OCI-LY3 (cell line): ENCODE measurements around the gene CISTR.

Experiments used
- H2AFZ ChIP-seq: fragments of 200-600, 300-600 bp; shearing (Covaris generic); 2 replicates; pipeline ENCODE4 v1.6.0; 2014; ENCODE audit warnings: antibody characterized with exemption, low read depth, low read length
- H3K27ac ChIP-seq: fragments of 200-600, 300-600 bp; sonication (generic); 2 replicates; pipeline ENCODE4 v1.5.1; 2014; ENCODE audit warnings: mild to moderate bottlenecking, low read length, moderate library complexity, mixed read lengths
- H3K27me3 ChIP-seq: fragments of 200-600, 300-600 bp; sonication (generic); 2 replicates; pipeline ENCODE4 v1.6.1; 2014; ENCODE audit warnings: low read depth, low read length, mixed read lengths
- H3K36me3 ChIP-seq: fragments of 200-600, 300-600 bp; sonication (generic); replicated peaks from 2 replicates; pipeline ENCODE3; 2014; ENCODE audit warnings: low read depth, low read length, mixed read lengths
- H3K4me1 ChIP-seq: fragments of 300-600, 200-600 bp; sonication (generic); 2 replicates; pipeline ENCODE4 v1.6.1; 2014; ENCODE audit warnings: low read length, mixed read lengths
- H3K4me2 ChIP-seq: fragments of 200-600, 300-600 bp; sonication (generic); 2 replicates; pipeline ENCODE4 v1.6.1; 2014; ENCODE audit warnings: low read length, mixed read lengths
- H3K4me3 ChIP-seq: fragments of 300-600, 200-600 bp; sonication (generic); 2 replicates; pipeline ENCODE4 v1.5.1; 2014; ENCODE audit warnings: antibody characterized with exemption, mild to moderate bottlenecking, low read length, moderate library complexity
- H3K79me2 ChIP-seq: fragments of 300-600, 200-600 bp; shearing (Covaris generic); 2 replicates; pipeline ENCODE4 v1.6.1; 2014; ENCODE audit warnings: mild to moderate bottlenecking, low read length, mixed read lengths
- H3K9ac ChIP-seq: fragments of 300-600, 200-600 bp; shearing (Covaris generic); 2 replicates; pipeline ENCODE4 v1.6.0; 2014; ENCODE audit warnings: mild to moderate bottlenecking, low read length, moderate library complexity
- H3K9me3 ChIP-seq: fragments of 200-600, 300-600 bp; shearing (Covaris generic); 2 replicates; pipeline ENCODE4 v1.6.1; 2014; ENCODE audit warnings: low read length, mixed read lengths; ENCODE audit not compliant: insufficient read depth
- H4K20me1 ChIP-seq: fragments of 200-600, 300-600 bp; sonication (generic); 2 replicates; pipeline ENCODE4 v1.6.1; 2016; ENCODE audit warnings: low read length, mixed read lengths; ENCODE audit not compliant: insufficient read depth
- EZH2phosphoT487 ChIP-seq: fragments of 200-600 bp; shearing (Covaris generic); IDR thresholded peaks from 2 replicates; pipeline ENCODE4 v1.6.1; 2018; ENCODE audit warnings: antibody characterized with exemption, mixed run types, low read depth
- TF ChIP-seq, protein P1 (sequence below): fragments of 200-600, 300-600 bp; sonication (generic); IDR thresholded peaks from 2 replicates; pipeline ENCODE4 v1.5.1; 2014; ENCODE audit warnings: antibody characterized with exemption, low read length, low read depth

The CISTR gene

DNA sequence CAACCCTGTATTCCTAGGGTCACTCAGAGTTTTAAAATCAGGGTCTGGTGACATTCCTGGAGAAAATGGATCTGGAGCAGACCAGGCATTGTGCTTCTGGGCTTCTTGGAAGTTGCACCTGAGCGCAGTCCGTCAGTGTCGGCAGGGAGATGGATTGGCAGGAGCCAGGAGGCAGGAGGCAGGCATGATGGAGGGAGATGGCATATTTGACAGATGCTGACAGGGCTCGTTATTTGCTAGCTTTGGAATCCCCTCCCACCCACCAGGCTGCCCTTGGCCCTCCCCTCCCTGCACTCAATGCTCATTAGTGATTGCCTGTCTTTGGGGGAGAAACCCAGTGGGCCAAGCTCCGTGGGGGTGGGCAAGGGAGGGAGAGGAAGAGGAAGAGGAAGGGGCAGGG, 4.7 kb downstream of the CISTR start:
- Histone ChIP-seq H3K9ac (peak overlapping the region; percentile 27; the same call in 1 of the 2 replicates), H4K20me1 (no peaks in the 10 kb centered on the region), H3K27ac (no peak overlapping the region), H3K4me2 (peak overlapping the region; percentile 59), H3K79me2 (no peaks in the 10 kb centered on the region), H3K36me3 (no peaks in the 10 kb centered on the region), H3K4me3 (peak overlapping the region; percentile 47), H3K4me1 (peaks cover 23% of the 10 kb centered on the region), H2AFZ (peak overlapping the region; percentile 75; the same call in 1 of the 2 replicates), H3K9me3 (no peaks in the 10 kb centered on the region), H3K27me3 (peaks cover 64% of the 10 kb centered on the region)
- TF ChIP-seq, protein P1, sequence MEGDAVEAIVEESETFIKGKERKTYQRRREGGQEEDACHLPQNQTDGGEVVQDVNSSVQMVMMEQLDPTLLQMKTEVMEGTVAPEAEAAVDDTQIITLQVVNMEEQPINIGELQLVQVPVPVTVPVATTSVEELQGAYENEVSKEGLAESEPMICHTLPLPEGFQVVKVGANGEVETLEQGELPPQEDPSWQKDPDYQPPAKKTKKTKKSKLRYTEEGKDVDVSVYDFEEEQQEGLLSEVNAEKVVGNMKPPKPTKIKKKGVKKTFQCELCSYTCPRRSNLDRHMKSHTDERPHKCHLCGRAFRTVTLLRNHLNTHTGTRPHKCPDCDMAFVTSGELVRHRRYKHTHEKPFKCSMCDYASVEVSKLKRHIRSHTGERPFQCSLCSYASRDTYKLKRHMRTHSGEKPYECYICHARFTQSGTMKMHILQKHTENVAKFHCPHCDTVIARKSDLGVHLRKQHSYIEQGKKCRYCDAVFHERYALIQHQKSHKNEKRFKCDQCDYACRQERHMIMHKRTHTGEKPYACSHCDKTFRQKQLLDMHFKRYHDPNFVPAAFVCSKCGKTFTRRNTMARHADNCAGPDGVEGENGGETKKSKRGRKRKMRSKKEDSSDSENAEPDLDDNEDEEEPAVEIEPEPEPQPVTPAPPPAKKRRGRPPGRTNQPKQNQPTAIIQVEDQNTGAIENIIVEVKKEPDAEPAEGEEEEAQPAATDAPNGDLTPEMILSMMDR: no peak
- TF ChIP-seq EZH2phosphoT487: no peak

DNA sequence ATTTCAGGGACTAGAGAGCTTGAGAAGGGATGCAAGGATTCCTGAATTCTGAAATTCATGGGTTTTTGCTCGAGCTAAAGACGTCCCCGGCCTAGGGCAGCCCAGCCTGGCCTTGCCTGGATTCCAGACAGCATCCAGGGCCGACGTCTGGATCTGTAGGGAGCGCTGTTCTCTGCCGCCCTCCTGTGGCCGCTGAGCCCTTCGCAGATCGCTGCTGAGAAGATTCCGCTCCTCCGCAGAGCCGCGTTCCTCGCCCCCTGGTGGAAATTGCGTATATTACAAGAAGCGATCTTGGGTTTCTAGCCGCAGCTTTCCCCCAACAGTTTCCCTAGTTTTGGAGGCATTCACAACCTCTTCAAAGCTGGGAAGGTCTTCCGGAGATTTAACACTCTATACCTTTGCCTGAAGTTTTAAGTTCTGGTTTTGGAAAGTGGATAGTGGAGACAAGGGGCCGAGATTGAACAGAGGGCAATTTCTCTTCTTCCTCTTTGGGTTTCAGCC, 5.1 kb downstream of the CISTR start:
- Histone ChIP-seq H3K27ac (no peak overlapping the region), H3K36me3 (no peaks in the 10 kb centered on the region), H2AFZ (peak overlapping the region; percentile 75), H3K9me3 (no peaks in the 10 kb centered on the region), H3K79me2 (no peaks in the 10 kb centered on the region), H3K27me3 (peaks cover 60% of the 10 kb centered on the region), H3K9ac (peak overlapping the region; percentile 27; the same call in 1 of the 2 replicates), H3K4me1 (peaks cover 19% of the 10 kb centered on the region), H4K20me1 (no peaks in the 10 kb centered on the region), H3K4me2 (peak overlapping the region; percentile 59), H3K4me3 (peak overlapping the region; percentile 47)
- TF ChIP-seq, protein P1: peak; percentile 99
- no peak for TF ChIP-seq EZH2phosphoT487

GRCh38 chr12:53744751-53745150, 7.0 kb downstream of the CISTR start:
- Histone ChIP-seq H3K27ac (no peak overlapping the region), H3K4me1 (peaks cover 8% of the 10 kb centered on the region), H4K20me1 (no peaks in the 10 kb centered on the region), H3K9me3 (no peaks in the 10 kb centered on the region), H3K4me3 (no peak overlapping the region), H3K4me2 (no peak overlapping the region), H2AFZ (no peak overlapping the region), H3K27me3 (peaks cover 49% of the 10 kb centered on the region), H3K79me2 (no peaks in the 10 kb centered on the region), H3K9ac (no peak overlapping the region), H3K36me3 (no peaks in the 10 kb centered on the region)
- TF ChIP-seq EZH2phosphoT487: no peak
- TF ChIP-seq, protein P1: no peak

DNA sequence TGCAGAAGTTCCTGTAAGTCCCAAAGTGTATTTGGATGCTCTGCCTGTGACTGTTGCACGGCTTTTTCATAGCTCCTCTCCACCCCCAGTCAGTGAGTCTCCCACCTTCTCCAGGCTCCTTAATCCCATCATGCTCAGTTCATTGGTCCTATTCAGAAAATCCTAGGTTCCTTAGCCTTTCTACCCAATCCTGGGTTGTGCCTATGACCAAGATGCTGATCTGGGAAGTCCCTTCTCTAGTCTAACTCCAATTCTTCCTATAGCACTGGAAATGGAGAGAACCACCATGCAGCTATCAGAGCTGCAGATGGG, 7.7 kb downstream of the CISTR start:
- Histone ChIP-seq H2AFZ (no peak overlapping the region), H3K27me3 (peaks cover 42% of the 10 kb centered on the region)
- TF ChIP-seq, protein P1: no peak
- TF ChIP-seq EZH2phosphoT487: no peak

More for the DNA sequence above, 7.7 kb downstream of the CISTR start:
- Histone ChIP-seq H3K79me2 (no peaks in the 10 kb centered on the region), H3K4me1 (peaks cover 8% of the 10 kb centered on the region), H3K4me2 (no peak overlapping the region), H3K27ac (no peak overlapping the region), H4K20me1 (no peaks in the 10 kb centered on the region), H3K36me3 (no peaks in the 10 kb centered on the region), H3K9me3 (no peaks in the 10 kb centered on the region), H3K4me3 (no peak overlapping the region), H3K9ac (no peak overlapping the region)
